ENCODE measurements around the gene DHRS1.

- TF ChIP-seq CTCF (IDR thresholded peaks at IDR 0.05; ENCODE audit: low read depth, low read length): no peak
- no peak for TF ChIP-seq EZH2phosphoT487 (IDR thresholded peaks at IDR 0.05; ENCODE audit: low read depth)
These were observed 44.1 kb downstream of the DHRS1 start for GRCh38 chr14:24255438-24255837.

Data from OCI-LY3 (cell line).